Fibroblast of lung (primary cell): ENCODE measurements around the gene GAREM2.

Source experiments
- EZH2 ChIP-seq: IDR thresholded peaks from 2 replicates; pipeline ENCODE4 v1.5.1; 2012; ENCODE audit warnings: low read length, control low read depth, mild to moderate bottlenecking; ENCODE audit errors: missing control alignments
- TF ChIP-seq, protein P1 (sequence below), 2 donors: IDR thresholded peaks in 1 of 2; conservative IDR thresholded peaks in 1 of 2; 1 replicate in 1 of 2; 2 replicates in 1 of 2; pipeline ENCODE4 v1.5.1; 2011 to 2012; ENCODE audit warnings: low read length in 2 of 2, control low read depth in 1 of 2, inconsistent platforms in 1 of 2, low read depth in 1 of 2, mild to moderate bottlenecking in 1 of 2

DNA sequence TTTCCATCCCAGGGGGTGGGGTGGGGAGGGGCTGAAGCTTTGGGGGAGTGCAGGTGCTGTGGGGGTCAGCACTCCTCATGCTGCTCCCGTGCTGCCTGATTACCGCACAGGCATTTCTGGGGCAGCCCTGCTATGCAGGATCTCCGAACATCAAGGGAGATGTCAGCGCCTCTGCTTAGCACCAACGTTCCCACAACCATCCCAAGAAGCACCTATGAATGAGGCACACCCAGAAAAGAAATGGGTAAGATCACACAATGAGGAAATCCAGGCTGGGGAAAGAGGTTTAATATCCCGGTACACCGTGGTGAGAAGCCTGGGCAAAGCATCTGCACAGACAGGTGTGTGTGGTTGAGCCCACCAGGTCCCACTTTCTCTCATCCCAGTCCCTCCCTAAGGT lies 17.5 kb downstream of the GAREM2 start:
- TF ChIP-seq, protein P1, sequence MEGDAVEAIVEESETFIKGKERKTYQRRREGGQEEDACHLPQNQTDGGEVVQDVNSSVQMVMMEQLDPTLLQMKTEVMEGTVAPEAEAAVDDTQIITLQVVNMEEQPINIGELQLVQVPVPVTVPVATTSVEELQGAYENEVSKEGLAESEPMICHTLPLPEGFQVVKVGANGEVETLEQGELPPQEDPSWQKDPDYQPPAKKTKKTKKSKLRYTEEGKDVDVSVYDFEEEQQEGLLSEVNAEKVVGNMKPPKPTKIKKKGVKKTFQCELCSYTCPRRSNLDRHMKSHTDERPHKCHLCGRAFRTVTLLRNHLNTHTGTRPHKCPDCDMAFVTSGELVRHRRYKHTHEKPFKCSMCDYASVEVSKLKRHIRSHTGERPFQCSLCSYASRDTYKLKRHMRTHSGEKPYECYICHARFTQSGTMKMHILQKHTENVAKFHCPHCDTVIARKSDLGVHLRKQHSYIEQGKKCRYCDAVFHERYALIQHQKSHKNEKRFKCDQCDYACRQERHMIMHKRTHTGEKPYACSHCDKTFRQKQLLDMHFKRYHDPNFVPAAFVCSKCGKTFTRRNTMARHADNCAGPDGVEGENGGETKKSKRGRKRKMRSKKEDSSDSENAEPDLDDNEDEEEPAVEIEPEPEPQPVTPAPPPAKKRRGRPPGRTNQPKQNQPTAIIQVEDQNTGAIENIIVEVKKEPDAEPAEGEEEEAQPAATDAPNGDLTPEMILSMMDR (conservative IDR thresholded peaks at IDR 0.05 in 1 of 2, IDR thresholded peaks at IDR 0.05 in 1 of 2; ENCODE audit: low read depth in 1 of 2, low read length in 2 of 2): no peak
- no peak for TF ChIP-seq EZH2
